Stimulated activated CD8-positive, alpha-beta memory T cell treated with anti-CD3 and anti-CD28 coated beads, Interleukin-2, amount 100 ng/mL, for 48 hours (primary cell): ENCODE results near the gene KREMEN2.

Experiments used
- DNase-seq, 2 donors: peaks; one replicate each; pipeline ENCODE4 v3.0.0-alpha.2; 2020; ENCODE audit warnings: low read depth in 2 of 2

KREMEN2 gene

GRCh38 chr16:2980227-2981176 is 16.4 kb downstream of the KREMEN2 start, which contains the start of gene PKMYT1:
PKMYT1 (minus strand) TSS chr16:2980446; CDS start chr16:2979657, 789 bp downstream.
- peak; percentile 93 to 97 for DNase-seq

GRCh38 chr16:2981177-2981898 is 17.3 kb downstream of the KREMEN2 start:
- no peak for DNase-seq

GRCh38 chr16:2981899-2982250 is 17.8 kb downstream of the KREMEN2 start:
- DNase-seq, result no peak

- no peak for DNase-seq
These were observed 18.3 kb downstream of the KREMEN2 start for GRCh38 chr16:2982402-2982801.

DNA sequence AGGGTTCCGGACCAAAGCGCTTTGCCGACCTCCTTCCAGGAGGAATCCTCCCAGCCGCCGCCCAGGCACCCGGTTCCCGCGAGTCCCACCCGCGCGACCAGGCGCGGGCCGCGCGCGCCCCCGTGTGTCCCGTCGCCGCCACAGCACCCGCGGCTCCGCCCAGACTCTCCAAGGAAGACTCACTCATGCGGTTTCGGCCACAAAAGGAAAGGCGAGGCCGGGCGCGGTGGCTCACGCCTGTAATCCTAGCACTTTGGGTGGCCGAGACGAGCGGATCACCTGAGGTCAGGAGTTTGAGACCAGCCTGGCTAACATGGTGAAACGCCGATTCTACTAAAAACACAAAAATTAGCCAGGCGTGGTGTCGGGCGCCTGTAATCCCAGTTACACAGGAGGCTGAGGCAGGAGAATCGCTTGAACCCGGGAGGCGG is 19.6 kb downstream of the KREMEN2 start:
- peak; percentile 75 to 78 for DNase-seq

- DNase-seq, result no peak
These were observed 21.4 kb downstream of the KREMEN2 start for GRCh38 chr16:2985462-2985861.

DNA sequence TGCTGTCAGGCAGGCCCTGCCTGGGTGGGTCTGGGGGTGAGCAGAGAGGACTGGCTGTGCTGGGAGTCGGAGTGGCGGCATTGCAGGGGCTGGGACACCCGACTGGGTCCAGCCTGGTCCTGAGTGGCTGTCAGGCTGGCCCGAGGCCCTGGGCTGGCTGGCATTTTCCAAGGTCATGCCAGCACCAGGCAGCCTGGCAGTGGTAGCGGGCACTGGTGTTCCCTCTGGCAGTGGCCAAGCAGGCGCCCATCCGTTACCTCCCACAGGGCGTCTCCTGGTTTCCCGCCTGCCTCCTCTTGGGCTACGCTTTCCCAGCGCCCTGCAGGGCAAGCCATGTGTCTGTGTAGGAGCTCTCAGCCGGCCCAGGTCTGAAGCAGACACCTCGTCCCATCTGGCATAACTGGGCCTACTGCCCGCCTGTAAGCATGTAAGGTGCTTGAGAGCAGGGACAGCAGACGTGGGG is 21.8 kb downstream of the KREMEN2 start:
- no peak for DNase-seq

DNA sequence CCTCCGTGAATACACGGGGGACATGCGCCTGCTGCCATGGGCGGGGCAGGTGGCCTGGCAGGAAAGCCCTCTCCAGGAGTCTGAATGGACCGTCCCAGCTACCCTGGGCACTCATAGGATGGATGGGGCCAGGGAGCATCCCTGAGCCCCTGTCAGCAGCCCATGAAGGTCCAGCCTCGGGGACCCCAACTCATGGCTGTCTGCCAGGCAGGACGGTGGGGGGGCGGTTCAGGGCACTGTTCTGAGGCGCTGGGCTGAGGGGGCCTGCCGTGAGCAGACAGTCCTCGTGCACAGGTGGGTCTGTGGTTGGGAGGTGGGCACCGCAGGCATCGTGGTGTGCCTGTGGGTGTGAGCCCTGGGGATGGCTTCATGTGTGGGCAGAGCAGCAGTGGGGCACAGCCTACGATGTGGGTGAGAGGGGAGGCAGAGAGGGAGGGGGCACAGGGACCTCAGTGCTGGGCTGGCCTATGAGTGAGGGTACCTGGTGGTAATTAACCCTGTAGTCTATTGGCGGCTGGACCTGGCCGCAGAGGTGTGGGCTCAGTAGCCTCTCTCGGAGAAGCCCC is 22.6 kb downstream of the KREMEN2 start:
- DNase-seq, result no peak

- DNase-seq, result no peak
These were observed 23.2 kb downstream of the KREMEN2 start for GRCh38 chr16:2987286-2987685.

- no peak for DNase-seq
These were observed 23.8 kb downstream of the KREMEN2 start for GRCh38 chr16:2987833-2988232.

- DNase-seq, result no peak
These were observed 24.6 kb downstream of the KREMEN2 start for GRCh38 chr16:2988590-2989099.

DNA sequence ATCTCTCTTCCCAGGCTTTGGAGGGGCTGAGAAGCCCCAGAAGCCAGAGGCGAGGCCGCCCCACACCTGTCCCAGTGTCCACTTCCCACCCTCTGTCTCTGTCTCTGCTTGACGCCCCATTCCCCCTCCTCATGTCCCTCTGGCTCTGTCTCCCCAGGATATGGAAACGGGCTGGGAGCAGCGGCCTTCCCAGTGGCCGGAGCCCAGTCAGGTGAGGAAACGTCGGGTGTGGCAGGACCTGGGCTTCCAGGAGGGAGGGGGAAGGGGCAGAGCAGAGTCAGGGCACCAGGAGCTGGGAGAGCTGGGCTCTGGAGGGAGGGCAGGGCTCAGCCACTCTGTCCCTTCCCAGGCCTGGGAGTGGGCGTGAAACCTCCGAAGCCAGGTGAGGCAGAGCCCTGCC is 26.8 kb downstream of the KREMEN2 start:
- no peak for DNase-seq

GRCh38 chr16:2991566-2992261 is 27.6 kb downstream of the KREMEN2 start:
- DNase-seq, result no peak

DNA sequence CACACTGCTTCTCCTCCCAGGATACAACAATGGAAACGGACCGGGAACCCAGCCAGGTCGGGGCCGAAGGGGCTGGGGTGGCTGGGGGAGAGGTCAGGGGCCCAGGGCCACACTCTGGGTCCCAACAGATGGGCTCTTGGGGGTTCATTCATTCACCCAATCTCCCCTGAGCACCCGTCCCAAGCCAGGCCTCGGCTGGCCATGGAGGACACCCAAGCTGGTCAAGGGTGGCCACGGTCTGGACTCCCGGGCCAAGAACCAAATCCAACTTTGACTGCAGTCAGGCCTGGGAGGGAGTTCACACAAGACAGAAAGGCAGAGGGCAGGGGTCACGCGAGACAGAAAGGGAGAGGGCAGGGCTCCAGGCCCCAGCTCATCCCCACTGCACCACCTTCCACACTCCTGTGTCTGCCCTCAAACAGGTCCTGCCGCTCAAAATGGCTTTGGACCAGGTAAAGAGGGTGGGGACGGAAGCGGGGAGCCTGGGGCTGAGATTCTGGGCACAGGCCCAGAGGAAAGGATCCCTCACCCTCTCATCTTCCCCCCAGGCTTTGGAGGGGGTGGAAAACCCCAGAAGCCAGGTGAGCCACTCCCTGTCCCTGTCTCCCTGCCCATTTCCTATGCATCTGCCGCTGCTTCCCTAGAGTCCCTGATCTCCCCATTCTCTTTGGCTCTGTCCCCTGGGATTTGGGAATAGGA is 28.5 kb downstream of the KREMEN2 start:
- no peak for DNase-seq

GRCh38 chr16:2996298-2996697 is 32.2 kb downstream of the KREMEN2 start:
- no peak for DNase-seq

DNA sequence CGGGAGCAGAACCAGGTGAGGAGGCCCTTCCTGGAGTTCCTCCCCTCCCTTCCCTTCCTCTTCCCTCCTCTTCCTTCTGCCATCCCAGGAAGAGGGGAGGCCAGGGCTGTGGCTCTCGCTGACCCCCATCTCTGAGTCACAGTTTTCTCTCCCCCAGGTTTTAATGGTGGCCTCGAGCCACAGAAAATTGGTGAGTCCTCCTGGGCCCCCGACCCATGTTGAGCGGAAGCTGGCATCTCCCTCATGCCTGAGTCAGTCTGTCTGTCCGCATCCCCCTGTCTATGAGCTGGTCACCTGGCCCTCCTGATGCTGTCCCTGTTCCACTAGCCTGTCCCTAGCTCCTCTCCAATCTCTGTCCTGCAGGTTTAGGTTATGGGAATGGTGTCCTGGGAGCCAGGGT is 35.9 kb downstream of the KREMEN2 start:
- no peak for DNase-seq

- DNase-seq, result no peak
These were observed 36.5 kb downstream of the KREMEN2 start for GRCh38 chr16:3000540-3000939.

- DNase-seq, result no peak
These were observed 37.2 kb downstream of the KREMEN2 start for GRCh38 chr16:3001316-3001715.

DNA sequence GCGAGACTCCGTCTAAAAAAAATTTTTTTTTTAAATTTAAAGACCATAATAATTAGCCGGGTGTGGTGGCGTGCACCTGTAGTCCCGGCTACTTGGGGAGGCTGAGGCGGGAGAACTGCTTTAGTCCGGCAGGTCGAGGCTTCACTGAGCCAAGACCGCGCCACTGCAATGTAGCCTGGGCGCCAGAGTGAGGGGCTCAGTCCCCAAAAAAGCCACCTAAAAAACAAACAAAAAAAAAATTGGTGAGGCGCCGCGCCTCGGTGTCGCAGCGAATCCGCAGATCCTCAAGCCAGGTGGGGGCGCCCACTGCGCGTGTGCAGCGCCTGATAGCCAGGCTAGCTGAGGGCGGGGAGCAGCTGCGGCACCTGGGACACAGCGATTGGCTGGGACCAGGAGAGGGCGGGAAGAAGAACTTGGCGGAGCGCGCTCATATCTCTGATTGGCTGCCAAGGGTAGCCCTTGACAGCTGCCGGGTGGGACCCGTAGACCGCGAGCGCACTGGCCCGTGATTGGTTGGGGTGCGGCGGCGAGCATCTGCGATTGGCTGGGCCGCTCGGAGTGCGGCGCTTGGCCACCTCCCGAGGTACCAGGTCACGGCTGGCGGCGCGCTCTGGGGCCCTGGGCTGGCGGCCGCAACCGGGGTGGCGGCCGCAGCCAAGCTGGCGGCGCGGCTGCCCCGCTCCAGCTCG is 39.7 kb downstream of the KREMEN2 start:
- peak; percentile 90 to 94 for DNase-seq

GRCh38 chr16:3004319-3004718 is 40.2 kb downstream of the KREMEN2 start:
- no peak for DNase-seq
